Measurements from ENCODE around the gene SURF1. TPM values are rescaled to one million over a fixed set of nuclear protein-coding genes. Genes with fewer than 3 reads are reported as not detected.
"Not testable (repeated sequence)": the region's sequence is repeated elsewhere in the genome, so short reads cannot be mapped to it uniquely, and the experiment has no call there.

SURF1 gene
- total RNA-seq, 2 experiments from 2014 or later, result 40.6 to 41.9 TPM

DNA sequence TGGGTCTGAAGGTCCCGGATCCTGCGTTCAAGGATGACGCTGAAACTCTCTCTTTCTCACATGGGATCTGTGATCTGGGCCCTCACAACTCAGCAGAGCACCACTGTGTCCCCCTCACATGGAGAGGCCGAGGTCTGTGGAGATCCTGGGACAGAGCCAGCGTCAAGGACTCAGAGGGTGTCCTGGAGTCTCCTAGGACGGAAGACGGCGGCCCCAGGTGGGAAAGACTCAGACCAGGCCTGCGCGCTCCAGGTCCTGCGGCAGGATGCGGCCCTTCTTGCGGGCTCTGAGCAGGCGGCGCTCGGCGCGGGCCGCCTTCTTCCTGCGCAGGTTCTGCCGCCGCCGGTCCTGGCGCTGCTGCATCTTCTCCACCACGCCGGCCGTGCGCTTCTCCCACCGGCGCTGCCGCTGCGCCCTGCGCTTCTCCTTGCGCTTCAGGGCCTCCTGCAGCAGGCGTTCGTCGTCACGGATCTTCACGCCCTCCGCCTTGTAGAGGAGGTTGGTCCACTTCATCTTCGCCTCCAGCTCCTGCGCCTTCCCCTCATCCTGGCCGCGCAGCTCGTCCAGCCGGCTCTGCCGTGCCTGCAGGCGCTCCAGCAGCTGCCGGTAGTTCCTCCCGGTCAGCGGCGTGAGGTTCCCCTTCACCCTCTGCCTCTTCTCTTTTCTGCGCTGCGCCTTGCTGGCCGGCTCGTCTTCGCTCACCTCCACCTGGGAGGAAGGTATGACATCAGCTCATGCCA, 24.5 kb downstream of the SURF1 start:
- Mint-ChIP-seq H3K4me3 (no peak overlapping the region), H3K4me1 (peaks cover 18% of the 10 kb centered on the region), H3K36me3 (peaks cover 18% of the 10 kb centered on the region), H3K27me3 (no peaks in the 10 kb centered on the region), H3K9me3 (no peaks in the 10 kb centered on the region), H3K27ac (no peak overlapping the region)
- ATAC-seq (ENCODE audit: low read depth) (no peak), DNase-seq (peak; percentile 25)
- POLR2A ChIA-PET, result no interaction called here

- POLR2A ChIA-PET, result no interaction called here
- DNase-seq, result peak; percentile 17
- H3K27me3 Mint-ChIP-seq, result no peaks in the 10 kb centered on the region
- H3K4me3 Mint-ChIP-seq, result no peak overlapping the region
- no peak for ATAC-seq (ENCODE audit: low read depth)
- peaks cover 17% of the 10 kb centered on the region for H3K36me3 Mint-ChIP-seq
- no peaks in the 10 kb centered on the region for H3K9me3 Mint-ChIP-seq
- no peak overlapping the region for H3K27ac Mint-ChIP-seq
- H3K4me1 Mint-ChIP-seq, result peaks cover 14% of the 10 kb centered on the region
These were observed 25.1 kb downstream of the SURF1 start for GRCh38 chr9:133331221-133331620.

DNA sequence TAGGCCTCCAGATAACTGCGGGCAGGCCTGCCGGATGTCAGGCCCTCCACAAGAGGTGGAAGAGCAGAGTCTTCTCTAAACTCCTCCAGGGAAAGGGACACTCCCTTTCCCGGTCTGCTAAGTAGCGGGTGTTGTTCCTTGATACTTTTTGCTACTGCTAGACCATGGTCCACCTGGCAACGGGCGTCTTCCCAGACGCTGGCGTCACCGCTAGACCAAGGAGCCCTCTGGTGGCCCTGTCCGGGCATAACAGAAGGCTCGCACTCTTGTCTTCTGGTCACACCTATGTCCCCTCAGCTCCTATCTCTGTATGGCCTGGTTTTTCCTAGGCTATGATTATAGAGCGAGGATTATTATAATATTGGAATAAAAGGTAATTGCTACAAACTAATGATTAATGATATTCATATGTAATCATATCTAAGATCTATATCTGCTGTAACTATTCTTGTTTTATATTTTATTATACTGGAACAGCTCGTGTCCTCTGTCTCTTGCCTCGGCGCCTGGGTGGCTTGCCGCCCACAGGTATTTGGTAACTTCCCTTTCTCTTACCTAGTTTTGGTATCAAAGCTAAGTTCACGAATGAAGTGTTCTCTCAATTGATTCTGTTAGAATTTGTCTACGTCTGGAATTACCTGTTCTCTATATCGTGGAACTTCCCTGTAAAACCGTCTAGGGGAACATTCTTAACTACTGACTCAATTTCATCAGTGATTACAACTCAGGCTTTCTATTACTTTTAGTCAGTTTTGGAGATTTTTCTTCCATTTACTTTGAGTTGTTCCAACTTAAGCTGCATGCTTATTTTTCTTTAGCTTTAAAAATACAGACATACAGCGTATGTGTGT, 26.8 kb downstream of the SURF1 start:
- H3K27me3 Mint-ChIP-seq; H3K4me1 Mint-ChIP-seq; H3K9me3 Mint-ChIP-seq; H3K4me3 Mint-ChIP-seq; H3K27ac Mint-ChIP-seq; POLR2A ChIA-PET; ATAC-seq (ENCODE audit: low read depth): not testable (repeated sequence)
- peaks cover 15% of the 10 kb centered on the region for H3K36me3 Mint-ChIP-seq
- peak; percentile 25 for DNase-seq

GRCh38 chr9:133327834-133328484, 28.3 kb downstream of the SURF1 start:
- no peak overlapping the region for H3K4me3 Mint-ChIP-seq
- H3K27me3 Mint-ChIP-seq, result no peaks in the 10 kb centered on the region
- DNase-seq, result peak; percentile 16
- no peaks in the 10 kb centered on the region for H3K9me3 Mint-ChIP-seq
- peaks cover 10% of the 10 kb centered on the region for H3K36me3 Mint-ChIP-seq
- POLR2A ChIA-PET, result no interaction called here
- H3K27ac Mint-ChIP-seq, result no peak overlapping the region
- H3K4me1 Mint-ChIP-seq, result no peaks in the 10 kb centered on the region
- ATAC-seq (ENCODE audit: low read depth), result no peak

DNA sequence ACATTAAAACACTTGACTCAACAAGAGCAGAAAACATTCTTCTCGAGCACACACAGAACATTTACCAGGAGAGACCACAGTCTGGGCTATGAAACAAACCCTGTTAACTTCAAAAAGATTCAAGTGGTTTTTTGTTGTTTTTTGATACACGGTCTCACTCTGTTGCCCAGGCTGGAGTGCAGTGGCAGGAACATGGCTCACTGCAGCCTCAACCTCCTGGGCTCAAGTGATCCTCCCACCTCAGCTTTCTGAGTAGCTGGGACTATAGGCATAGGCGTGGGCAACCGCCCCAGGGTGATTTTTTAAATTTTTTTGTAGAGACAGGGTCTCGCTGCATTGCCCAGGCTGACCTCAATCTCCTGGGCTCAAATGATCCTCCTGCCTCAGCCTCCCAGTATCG, 29.3 kb downstream of the SURF1 start:
- H3K27ac Mint-ChIP-seq; ATAC-seq (ENCODE audit: low read depth); POLR2A ChIA-PET; H3K4me3 Mint-ChIP-seq; DNase-seq; H3K36me3 Mint-ChIP-seq; H3K9me3 Mint-ChIP-seq; H3K27me3 Mint-ChIP-seq; H3K4me1 Mint-ChIP-seq: not testable (repeated sequence)

- no peak for ATAC-seq (ENCODE audit: low read depth)
- H3K9me3 Mint-ChIP-seq, result no peaks in the 10 kb centered on the region
- H3K4me3 Mint-ChIP-seq, result no peak overlapping the region
- no peak for DNase-seq
- no peaks in the 10 kb centered on the region for H3K27me3 Mint-ChIP-seq
- H3K36me3 Mint-ChIP-seq, result no peaks in the 10 kb centered on the region
- no peak overlapping the region for H3K27ac Mint-ChIP-seq
- POLR2A ChIA-PET, result no interaction called here
- no peaks in the 10 kb centered on the region for H3K4me1 Mint-ChIP-seq
These were observed 32.1 kb downstream of the SURF1 start for GRCh38 chr9:133323991-133324703.

- Mint-ChIP-seq H3K4me3 (no peak overlapping the region), H3K27ac (no peak overlapping the region)
These were observed 33.1 kb downstream of the SURF1 start for GRCh38 chr9:133323211-133323610.

GRCh38 chr9:133322701-133323100, 33.6 kb downstream of the SURF1 start:
- Mint-ChIP-seq H3K27ac (no peak overlapping the region), H3K9me3 (no peaks in the 10 kb centered on the region), H3K4me3 (no peak overlapping the region), H3K27me3 (no peaks in the 10 kb centered on the region), H3K36me3 (no peaks in the 10 kb centered on the region), H3K4me1 (no peaks in the 10 kb centered on the region)
- POLR2A ChIA-PET, result no interaction called here
- ATAC-seq (ENCODE audit: low read depth) (no peak), DNase-seq (no peak)

More at GRCh38 chr9:133323211-133323610, 33.1 kb downstream of the SURF1 start:
- no peaks in the 10 kb centered on the region for H3K9me3 Mint-ChIP-seq
- DNase-seq (no peak), ATAC-seq (ENCODE audit: low read depth) (no peak)
- no peaks in the 10 kb centered on the region for H3K36me3 Mint-ChIP-seq
- H3K27me3 Mint-ChIP-seq, result no peaks in the 10 kb centered on the region
- POLR2A ChIA-PET, result no interaction called here
- no peaks in the 10 kb centered on the region for H3K4me1 Mint-ChIP-seq

DNA sequence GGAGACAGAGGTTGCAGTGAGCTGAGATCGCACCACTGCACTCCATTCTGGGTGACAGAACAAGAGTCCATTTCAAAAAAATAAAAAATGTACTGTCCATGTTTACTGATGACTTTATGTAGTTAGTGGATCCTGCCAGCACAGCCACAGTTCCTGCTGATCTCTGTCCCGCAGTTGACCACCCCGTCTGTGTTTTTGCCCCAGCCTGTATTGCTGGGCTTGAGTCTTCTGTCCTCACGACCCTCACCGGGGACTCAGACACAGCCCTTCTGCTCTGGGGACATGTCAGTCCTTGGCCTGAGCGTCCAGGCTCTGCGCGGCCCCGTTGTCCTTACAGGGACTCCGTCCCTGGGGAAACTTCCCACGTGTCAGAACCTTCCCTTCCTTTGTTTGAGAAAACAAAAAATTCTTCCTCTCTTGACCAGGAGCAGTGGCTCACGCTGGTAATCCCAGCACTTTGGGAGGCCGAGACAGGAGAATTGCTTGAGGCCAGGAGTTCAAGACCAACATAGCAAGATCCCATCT, 34.8 kb downstream of the SURF1 start:
- H3K36me3 Mint-ChIP-seq, result no peaks in the 10 kb centered on the region
- H3K4me3 Mint-ChIP-seq, result no peak overlapping the region
- H3K27me3 Mint-ChIP-seq, result no peaks in the 10 kb centered on the region
- H3K4me1 Mint-ChIP-seq, result no peaks in the 10 kb centered on the region
- H3K27ac Mint-ChIP-seq, result no peak overlapping the region
- POLR2A ChIA-PET, result no interaction called here
- ATAC-seq (ENCODE audit: low read depth) (no peak), DNase-seq (no peak)
- H3K9me3 Mint-ChIP-seq, result no peaks in the 10 kb centered on the region

- Mint-ChIP-seq H3K9me3 (no peaks in the 10 kb centered on the region), H3K4me1 (no peaks in the 10 kb centered on the region), H3K36me3 (no peaks in the 10 kb centered on the region), H3K4me3 (no peak overlapping the region), H3K27ac (no peak overlapping the region), H3K27me3 (no peaks in the 10 kb centered on the region)
- DNase-seq (no peak), ATAC-seq (ENCODE audit: low read depth) (no peak)
- POLR2A ChIA-PET, result no interaction called here
These were observed 35.8 kb downstream of the SURF1 start for GRCh38 chr9:133320421-133320881.

GRCh38 chr9:133317551-133317950, 38.7 kb downstream of the SURF1 start:
- H3K27me3 Mint-ChIP-seq; ATAC-seq (ENCODE audit: low read depth); POLR2A ChIA-PET; DNase-seq; H3K36me3 Mint-ChIP-seq; H3K4me3 Mint-ChIP-seq; H3K9me3 Mint-ChIP-seq; H3K4me1 Mint-ChIP-seq; H3K27ac Mint-ChIP-seq: not testable (repeated sequence)

DNA sequence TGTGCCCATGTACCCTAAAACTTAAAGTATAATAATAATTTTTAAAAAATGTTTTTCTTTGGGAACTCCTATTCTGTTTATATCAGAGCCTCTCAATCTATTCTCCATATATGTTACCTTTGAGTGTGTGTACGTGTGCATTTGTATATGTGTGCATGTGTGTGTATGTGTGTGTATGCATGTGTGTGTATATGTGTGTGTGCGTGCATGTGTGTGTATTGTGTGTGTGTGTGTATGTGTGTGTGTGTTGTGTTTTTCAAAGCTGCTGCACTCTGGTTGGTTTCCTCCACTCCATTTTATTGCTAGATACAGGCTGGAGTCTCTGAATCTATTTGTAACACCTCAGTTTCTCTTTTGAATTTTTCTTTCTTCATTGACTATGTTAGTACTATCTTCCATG, 40.3 kb downstream of the SURF1 start:
- Mint-ChIP-seq H3K36me3 (no peaks in the 10 kb centered on the region), H3K4me1 (no peaks in the 10 kb centered on the region), H3K9me3 (no peaks in the 10 kb centered on the region), H3K27ac (no peak overlapping the region), H3K4me3 (no peak overlapping the region), H3K27me3 (no peaks in the 10 kb centered on the region)
- DNase-seq, result no peak
- POLR2A ChIA-PET, result no interaction called here
- ATAC-seq (ENCODE audit: low read depth), result no peak

GRCh38 chr9:133309608-133310007, 46.7 kb downstream of the SURF1 start:
- Mint-ChIP-seq H3K27me3 (peaks cover 5% of the 10 kb centered on the region), H3K36me3 (no peaks in the 10 kb centered on the region), H3K4me3 (no peak overlapping the region), H3K4me1 (no peaks in the 10 kb centered on the region), H3K9me3 (no peaks in the 10 kb centered on the region), H3K27ac (no peak overlapping the region)
- DNase-seq (no peak), ATAC-seq (ENCODE audit: low read depth) (no peak)
- POLR2A ChIA-PET, result no interaction called here

Measured in activated naive CD8-positive, alpha-beta T cell treated with anti-CD3 and anti-CD28 coated beads, Interleukin-2, amount 10 ng/mL, durations not matched to agents 7 days and 5 days (primary cell).